Caco-2 (cell line): ENCODE results near the gene MEGF11. TPM values are rescaled to one million over a fixed set of nuclear protein-coding genes. Genes with fewer than 3 reads are reported as not detected.

Experiments used
- BruUV-seq: library from RNA; stranded (reverse); fragments of 400-500 nt; replicated peaks from 2 replicates; lab custom pipeline; 2021; lab: Mats Ljungman, UMichigan
- CTCF ChIA-PET: fragments of 300-600 bp; sonication (Branson Sonifier 250); formaldehyde crosslinking; loops from one replicate; lab custom pipeline; 2022; ENCODE audit warnings: antibody characterized with exemption; lab: Charles Lee
- POLR2A ChIA-PET: fragments of 300-600 bp; sonication (Branson Sonifier 250); formaldehyde crosslinking; loops from one replicate; lab custom pipeline; 2022; ENCODE audit warnings: antibody characterized with exemption; lab: Charles Lee
- DNase-seq, 2 experiments: peaks; one replicate each; pipeline versions ENCODE4 v3.0.0 to v3.0.0-alpha.2; 2020 to 2022
- H3K27me3 ChIP-seq: replicated peaks from 2 replicates; pipeline ENCODE4 v1.6.0; 2011; ENCODE audit warnings: low read length; ENCODE audit not compliant: control insufficient read depth, insufficient read depth
- H3K36me3 ChIP-seq: 2 replicates; pipeline ENCODE4 v1.5.1; 2011; ENCODE audit warnings: low read length; ENCODE audit not compliant: control insufficient read depth, insufficient read depth
- H3K4me1 ChIP-seq: fragments of 250-450 bp; sonication (Bioruptor Pico); 2 replicates; pipeline ENCODE4 v1.5.1; 2020; ENCODE audit warnings: mild to moderate bottlenecking
- H3K4me3 ChIP-seq: 2 replicates; pipeline ENCODE4 v1.5.1; 2011; ENCODE audit warnings: low read depth, mild to moderate bottlenecking, control low read depth, low read length
- H3K9me3 ChIP-seq: fragments of 250-450 bp; sonication (Bioruptor Pico); 2 replicates; pipeline ENCODE4 v1.5.1; 2020; ENCODE audit warnings: mild to moderate bottlenecking, moderate library complexity
- H3K27ac Mint-ChIP-seq: one replicate; pipeline ENCODE4 v1.8.0; 2022; ENCODE audit warnings: mixed read lengths; ENCODE audit not compliant: unreplicated experiment
- H3K27me3 Mint-ChIP-seq: one replicate; pipeline ENCODE4 v1.8.0; 2022; ENCODE audit warnings: mixed read lengths; ENCODE audit not compliant: insufficient read depth, unreplicated experiment
- H3K36me3 Mint-ChIP-seq: one replicate; pipeline ENCODE4 v1.8.0; 2022; ENCODE audit warnings: mild to moderate bottlenecking, mixed read lengths; ENCODE audit not compliant: insufficient read depth, unreplicated experiment
- H3K4me1 Mint-ChIP-seq: one replicate; pipeline ENCODE4 v1.8.0; 2022; ENCODE audit warnings: low read depth, mixed read lengths; ENCODE audit not compliant: unreplicated experiment
- H3K4me3 Mint-ChIP-seq: one replicate; pipeline ENCODE4 v1.8.0; 2022; ENCODE audit warnings: mild to moderate bottlenecking, moderate library complexity, mixed read lengths; ENCODE audit not compliant: unreplicated experiment
- H3K9me3 Mint-ChIP-seq: one replicate; pipeline ENCODE4 v1.8.0; 2022; ENCODE audit warnings: mixed read lengths; ENCODE audit not compliant: unreplicated experiment
- intact Hi-C: fragments of 100-400 bp; cut with micrococcal nuclease; formaldehyde crosslinking; loops from one replicate; pipeline ENCODE4 v1.10.0; 2022; ENCODE audit not compliant: unreplicated experiment
- total RNA-seq: library from RNA; stranded (reverse); gene quantifications from 2 replicates; pipeline ENCODE4 v1.2.3, GENCODE V29; 2022
- TF ChIP-seq, protein P1 (sequence below), 2 experiments: fragments of 200-600 bp in 1 of 2; IDR thresholded peaks; 1 replicate in 1 of 2; 2 replicates in 1 of 2; pipeline versions ENCODE4 v1.5.1 to v1.8.0; 2011 to 2022; ENCODE audit warnings: antibody characterized with exemption in 1 of 2, control low read depth in 1 of 2, inconsistent platforms in 1 of 2, low read depth in 1 of 2, low read length in 1 of 2, mild to moderate bottlenecking in 1 of 2, moderate library complexity in 1 of 2; ENCODE audit not compliant: insufficient read depth in 1 of 2, severe bottlenecking in 1 of 2, unreplicated experiment in 1 of 2

MEGF11 gene
- total RNA-seq, 1 experiment from 2014 or later, result 0.66 TPM

DNA sequence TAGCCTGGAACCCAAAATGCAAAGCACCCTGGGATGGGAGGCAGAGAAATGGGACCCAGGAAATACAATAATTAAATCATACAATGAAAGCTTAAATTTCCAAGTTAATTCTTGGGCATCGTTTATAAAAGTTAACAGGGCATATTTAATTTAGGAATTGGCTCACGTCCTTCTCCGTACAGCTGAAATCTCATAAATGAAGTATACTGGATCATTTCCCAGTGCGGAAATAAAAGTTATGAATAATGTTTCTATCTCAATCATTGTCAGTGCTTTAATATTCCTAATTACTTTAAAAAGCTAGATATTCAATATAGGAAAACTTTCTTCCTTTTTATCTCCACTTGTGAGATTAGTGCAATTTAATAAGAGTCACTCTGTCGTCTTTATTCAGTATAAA, 164.0 kb downstream of the MEGF11 start:
- TF ChIP-seq, protein P1, sequence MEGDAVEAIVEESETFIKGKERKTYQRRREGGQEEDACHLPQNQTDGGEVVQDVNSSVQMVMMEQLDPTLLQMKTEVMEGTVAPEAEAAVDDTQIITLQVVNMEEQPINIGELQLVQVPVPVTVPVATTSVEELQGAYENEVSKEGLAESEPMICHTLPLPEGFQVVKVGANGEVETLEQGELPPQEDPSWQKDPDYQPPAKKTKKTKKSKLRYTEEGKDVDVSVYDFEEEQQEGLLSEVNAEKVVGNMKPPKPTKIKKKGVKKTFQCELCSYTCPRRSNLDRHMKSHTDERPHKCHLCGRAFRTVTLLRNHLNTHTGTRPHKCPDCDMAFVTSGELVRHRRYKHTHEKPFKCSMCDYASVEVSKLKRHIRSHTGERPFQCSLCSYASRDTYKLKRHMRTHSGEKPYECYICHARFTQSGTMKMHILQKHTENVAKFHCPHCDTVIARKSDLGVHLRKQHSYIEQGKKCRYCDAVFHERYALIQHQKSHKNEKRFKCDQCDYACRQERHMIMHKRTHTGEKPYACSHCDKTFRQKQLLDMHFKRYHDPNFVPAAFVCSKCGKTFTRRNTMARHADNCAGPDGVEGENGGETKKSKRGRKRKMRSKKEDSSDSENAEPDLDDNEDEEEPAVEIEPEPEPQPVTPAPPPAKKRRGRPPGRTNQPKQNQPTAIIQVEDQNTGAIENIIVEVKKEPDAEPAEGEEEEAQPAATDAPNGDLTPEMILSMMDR (IDR thresholded peaks at IDR 0.05; ENCODE audit: insufficient read depth in 1 of 2, low read depth in 1 of 2, low read length in 1 of 2, severe bottlenecking in 1 of 2, unreplicated experiment in 1 of 2), result no peak
- Mint-ChIP-seq H3K27ac (no peak overlapping the region), H3K36me3 (no peaks in the 10 kb centered on the region), H3K4me3 (no peak overlapping the region), H3K4me1 (no peaks in the 10 kb centered on the region), H3K9me3 (no peaks in the 10 kb centered on the region), H3K27me3 (peaks cover 28% of the 10 kb centered on the region)
- ChIA-PET POLR2A (no interaction called here), CTCF (interaction anchor here (0.9 kb wide), 1 partner anchor 42 kb away, joined by 3 read pairs; no protein-coding TSS in a partner anchor)
- Histone ChIP-seq H3K27me3 (no peaks in the 10 kb centered on the region; the same call in 1 of the 2 replicates), H3K9me3 (no peaks in the 10 kb centered on the region), H3K4me1 (no peaks in the 10 kb centered on the region), H3K4me3 (no peak overlapping the region), H3K36me3 (no peaks in the 10 kb centered on the region)
- BruUV-seq, result no TSS peak
- no peak for DNase-seq
- intact Hi-C loops, result no loop called here

DNA sequence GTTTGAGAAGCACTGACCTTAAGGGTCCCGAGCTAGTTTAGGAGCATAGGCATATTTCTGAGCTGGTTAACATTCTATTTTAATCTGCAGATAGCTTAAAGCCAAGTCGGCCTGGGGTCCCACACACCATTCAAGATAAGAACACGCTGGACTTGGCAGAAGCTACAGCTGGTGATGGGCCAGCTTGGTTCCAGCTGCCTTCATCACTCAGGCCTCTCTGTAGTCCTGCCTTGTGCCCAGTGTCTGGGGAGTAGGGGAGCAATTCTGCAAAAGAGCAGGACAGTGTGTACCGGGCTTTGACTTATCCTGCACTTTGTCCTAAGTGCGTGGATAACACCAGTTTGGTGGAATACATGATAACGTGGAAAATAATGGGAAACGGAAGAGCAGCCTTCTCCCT, 164.5 kb downstream of the MEGF11 start:
- TF ChIP-seq, protein P1 (IDR thresholded peaks at IDR 0.05; ENCODE audit: insufficient read depth in 1 of 2, low read depth in 1 of 2, low read length in 1 of 2, severe bottlenecking in 1 of 2, unreplicated experiment in 1 of 2), result no peak
- no peaks in the 10 kb centered on the region for H3K9me3 Mint-ChIP-seq
- POLR2A ChIA-PET, result no interaction called here
- Histone ChIP-seq H3K4me3 (no peak overlapping the region), H3K27me3 (no peaks in the 10 kb centered on the region; the same call in 1 of the 2 replicates), H3K9me3 (no peaks in the 10 kb centered on the region), H3K36me3 (no peaks in the 10 kb centered on the region), H3K4me1 (no peaks in the 10 kb centered on the region)
- peaks cover 28% of the 10 kb centered on the region for H3K27me3 Mint-ChIP-seq
- no TSS peak for BruUV-seq
- no peak overlapping the region for H3K27ac Mint-ChIP-seq
- DNase-seq, result no peak
- H3K36me3 Mint-ChIP-seq, result no peaks in the 10 kb centered on the region
- no peak overlapping the region for H3K4me3 Mint-ChIP-seq
- intact Hi-C loops, result no loop called here
- CTCF ChIA-PET, result interaction anchor here (0.9 kb wide), 1 partner anchor 42 kb away, joined by 3 read pairs; no protein-coding TSS in a partner anchor
- no peaks in the 10 kb centered on the region for H3K4me1 Mint-ChIP-seq

DNA sequence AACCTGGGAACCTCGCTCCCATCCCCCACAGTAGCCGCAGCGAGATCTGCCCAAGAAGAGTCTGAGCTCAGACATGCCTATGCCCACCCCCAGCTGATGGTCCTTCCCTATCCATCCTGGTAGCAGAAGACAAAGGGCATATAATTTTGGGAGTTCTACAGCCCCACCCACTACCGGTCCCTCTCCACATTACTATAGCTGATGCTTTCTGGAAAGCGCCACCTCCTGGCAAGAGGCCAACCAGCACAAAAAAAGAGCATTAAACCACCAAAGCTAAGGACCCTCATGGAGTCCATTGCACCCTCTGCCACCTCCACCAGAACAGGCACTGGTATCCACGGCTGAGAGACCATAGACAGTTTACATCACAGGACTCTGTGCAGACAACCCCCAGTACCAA, 168.4 kb downstream of the MEGF11 start:
- ChIA-PET POLR2A (no interaction called here), CTCF (interaction anchor here (0.6 to 1.0 kb wide), 3 partner anchors 10 to 489 kb away, joined by 3 read pairs; no protein-coding TSS in a partner anchor)
- Histone ChIP-seq H3K9me3 (no peaks in the 10 kb centered on the region), H3K4me1 (peaks cover 7% of the 10 kb centered on the region; the same call in 1 of the 2 replicates), H3K4me3 (no peak overlapping the region), H3K27me3 (no peaks in the 10 kb centered on the region), H3K36me3 (no peaks in the 10 kb centered on the region)
- H3K36me3 Mint-ChIP-seq, result no peaks in the 10 kb centered on the region
- BruUV-seq, result no TSS peak
- DNase-seq, result peak in 1 of 2 experiments; percentile 55
- peaks cover 26% of the 10 kb centered on the region for H3K27me3 Mint-ChIP-seq
- H3K9me3 Mint-ChIP-seq, result no peaks in the 10 kb centered on the region
- H3K4me1 Mint-ChIP-seq, result no peaks in the 10 kb centered on the region
- H3K4me3 Mint-ChIP-seq, result no peak overlapping the region
- H3K27ac Mint-ChIP-seq, result no peak overlapping the region
- TF ChIP-seq, protein P1 (IDR thresholded peaks at IDR 0.05; ENCODE audit: insufficient read depth in 1 of 2, low read depth in 1 of 2, low read length in 1 of 2, severe bottlenecking in 1 of 2, unreplicated experiment in 1 of 2), result peak; percentile 48 to 50
- intact Hi-C loops, result loop anchor here (1.0 kb wide), 1 partner anchor 104 kb away; no protein-coding TSS in a partner anchor
